SK-N-SH treated with all-trans-retinoic acid at 6 μM for 48 hours (cell line): ENCODE measurements around the gene CLDN14.

Experiments used
- ATAC-seq: fragments of 200-7000 bp; cut with Tn5 transposase; 3 replicates; pipeline ENCODE4 v1.9.1; 2020; ENCODE audit warnings: mild to moderate bottlenecking, moderate library complexity
- ARNTL ChIP-seq: fragments of 450-650 bp; formaldehyde crosslinking; IDR thresholded peaks from 2 replicates; pipeline ENCODE4 v1.5.0; 2020; ENCODE audit warnings: low read depth, mild to moderate bottlenecking, moderate library complexity, borderline replicate concordance
- BACH2 ChIP-seq: fragments of 250-450 bp; sonication (Bioruptor Pico); IDR thresholded peaks from 2 replicates; pipeline ENCODE4 v1.9.0; 2021; ENCODE audit warnings: mild to moderate bottlenecking, borderline replicate concordance
- CSDC2 ChIP-seq: fragments of 250-450 bp; sonication (Bioruptor Pico); IDR thresholded peaks from 2 replicates; pipeline ENCODE4 v1.5.0; 2020; ENCODE audit warnings: mild to moderate bottlenecking, moderate library complexity
- ESRRG ChIP-seq: fragments of 250-450 bp; sonication (Bioruptor Pico); IDR thresholded peaks from 2 replicates; pipeline ENCODE4 v1.6.1; 2021; ENCODE audit warnings: mild to moderate bottlenecking
- GLIS3 ChIP-seq: fragments of 250-450 bp; sonication (Bioruptor Pico); IDR thresholded peaks from 2 replicates; pipeline ENCODE4 v1.5.0; 2020; ENCODE audit warnings: mild to moderate bottlenecking, moderate library complexity
- ISL1 ChIP-seq: fragments of 250-450 bp; sonication (Bioruptor Pico); IDR thresholded peaks from 2 replicates; pipeline ENCODE4 v2.1.2; 2022; ENCODE audit warnings: mild to moderate bottlenecking, moderate library complexity
- OSR1 ChIP-seq: fragments of 250-450 bp; sonication (Bioruptor Pico); IDR thresholded peaks from 2 replicates; pipeline ENCODE4 v1.8.0; 2022; ENCODE audit warnings: moderate library complexity, mild to moderate bottlenecking, inconsistent platforms
- PPARA ChIP-seq: fragments of 250-450 bp; sonication (Bioruptor Pico); IDR thresholded peaks from 2 replicates; pipeline ENCODE4 v1.5.0; 2020; ENCODE audit warnings: mild to moderate bottlenecking, borderline replicate concordance
- RARB ChIP-seq: fragments of 250-450 bp; sonication (Bioruptor Pico); IDR thresholded peaks from 2 replicates; pipeline ENCODE4 v1.8.0; 2021; ENCODE audit warnings: mild to moderate bottlenecking, moderate library complexity
- TCF4 ChIP-seq: fragments of 250-450 bp; sonication (Bioruptor Pico); IDR thresholded peaks from 2 replicates; pipeline ENCODE4 v1.8.0; 2021; ENCODE audit warnings: mild to moderate bottlenecking, moderate library complexity, borderline replicate concordance
- TOX ChIP-seq: fragments of 250-450 bp; sonication (Bioruptor Pico); IDR thresholded peaks from 2 replicates; pipeline ENCODE4 v1.8.0; 2021; ENCODE audit warnings: mild to moderate bottlenecking, moderate library complexity, borderline replicate concordance
- ZC3H10 ChIP-seq: fragments of 250-450 bp; sonication (Bioruptor Pico); IDR thresholded peaks from 2 replicates; pipeline ENCODE4 v1.5.1; 2021; ENCODE audit warnings: mild to moderate bottlenecking, moderate library complexity
- ZFP3 ChIP-seq: fragments of 250-450 bp; sonication (Bioruptor Pico); IDR thresholded peaks from 2 replicates; pipeline ENCODE4 v1.5.0; 2020; ENCODE audit warnings: mild to moderate bottlenecking, moderate library complexity
- ZFP30 ChIP-seq: fragments of 450-650 bp; formaldehyde crosslinking; IDR thresholded peaks from 2 replicates; pipeline ENCODE4 v1.5.0; 2022; ENCODE audit warnings: mild to moderate bottlenecking, moderate library complexity
- ZNF565 ChIP-seq: fragments of 450-650 bp; formaldehyde crosslinking; conservative IDR thresholded peaks from 2 replicates; pipeline ENCODE4 v1.5.0; 2020; ENCODE audit warnings: low read depth, mild to moderate bottlenecking, moderate library complexity
- ZNF8 ChIP-seq: fragments of 450-650 bp; formaldehyde crosslinking; IDR thresholded peaks from 2 replicates; pipeline ENCODE4 v1.5.0; 2020; ENCODE audit warnings: mild to moderate bottlenecking, moderate library complexity
- TF ChIP-seq, protein P1 (sequence below): fragments of 250-450 bp; sonication (Bioruptor Pico); IDR thresholded peaks from 2 replicates; pipeline ENCODE4 v1.5.1; 2021; ENCODE audit warnings: mild to moderate bottlenecking, moderate library complexity
- TF ChIP-seq, protein P2 (sequence below): fragments of 250-450 bp; sonication (Bioruptor Pico); IDR thresholded peaks from 2 replicates; pipeline ENCODE4 v1.8.0; 2021; ENCODE audit warnings: low read depth, mild to moderate bottlenecking, moderate library complexity, borderline replicate concordance
- TF ChIP-seq, protein P3 (sequence below): fragments of 250-450 bp; sonication (Bioruptor Pico); IDR thresholded peaks from 2 replicates; pipeline ENCODE4 v1.5.0; 2020; ENCODE audit warnings: mild to moderate bottlenecking, moderate library complexity
- TF ChIP-seq, protein P4 (sequence below): fragments of 250-450 bp; sonication (Bioruptor Pico); IDR thresholded peaks from 2 replicates; pipeline ENCODE4 v1.5.1; 2020; ENCODE audit warnings: low read depth, mild to moderate bottlenecking, moderate library complexity

The CLDN14 gene

DNA sequence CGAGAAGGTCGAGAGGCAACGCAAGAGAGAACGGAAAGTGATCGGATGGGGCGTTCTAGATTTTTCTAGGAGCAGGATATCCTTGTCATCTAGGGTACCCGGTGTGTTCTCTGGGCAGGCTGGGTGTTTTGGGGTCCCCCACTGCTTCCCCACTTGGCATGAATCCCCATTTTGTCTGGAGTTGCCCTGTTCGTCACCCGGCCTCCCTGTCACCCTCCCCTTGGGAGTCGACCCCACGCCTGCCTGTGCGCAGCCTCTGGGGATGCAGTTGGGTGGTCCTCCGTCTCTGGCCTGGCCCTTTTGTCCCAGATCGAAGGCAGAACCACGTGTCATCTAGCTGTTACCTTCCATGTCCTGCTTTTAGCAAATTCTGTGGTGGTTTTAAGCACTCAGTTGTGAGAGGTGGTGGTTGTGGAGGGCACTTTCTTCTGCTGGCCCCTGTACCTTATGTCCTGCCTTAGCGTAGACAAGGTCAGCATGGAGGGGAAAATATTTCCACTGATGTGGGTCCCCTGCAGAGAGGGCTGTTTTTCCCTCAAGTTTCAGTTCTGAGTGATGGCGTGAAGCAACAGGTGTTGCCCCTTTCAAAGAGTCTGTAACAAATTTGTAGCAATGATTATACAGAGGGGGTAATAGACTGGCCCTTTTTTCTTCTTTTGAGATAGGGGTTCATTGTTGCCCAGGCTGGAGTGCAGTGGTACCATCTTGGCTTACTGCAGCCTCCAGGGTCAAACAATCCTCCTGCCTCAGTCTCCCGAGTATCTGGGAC, 59.2 kb downstream of the CLDN14 start:
- TF ChIP-seq OSR1 (CRISPR knock-in tag) (no peak), TCF4 (CRISPR knock-in tag) (no peak), ZFP30 (CRISPR knock-in tag) (no peak), RARB (CRISPR knock-in tag) (no peak), BACH2 (CRISPR knock-in tag) (no peak), ARNTL (CRISPR knock-in tag) (no peak), ZC3H10 (CRISPR knock-in tag) (no peak), TOX (CRISPR knock-in tag) (no peak), GLIS3 (CRISPR knock-in tag) (no peak), CSDC2 (CRISPR knock-in tag) (no peak)
- TF ChIP-seq, protein P1, sequence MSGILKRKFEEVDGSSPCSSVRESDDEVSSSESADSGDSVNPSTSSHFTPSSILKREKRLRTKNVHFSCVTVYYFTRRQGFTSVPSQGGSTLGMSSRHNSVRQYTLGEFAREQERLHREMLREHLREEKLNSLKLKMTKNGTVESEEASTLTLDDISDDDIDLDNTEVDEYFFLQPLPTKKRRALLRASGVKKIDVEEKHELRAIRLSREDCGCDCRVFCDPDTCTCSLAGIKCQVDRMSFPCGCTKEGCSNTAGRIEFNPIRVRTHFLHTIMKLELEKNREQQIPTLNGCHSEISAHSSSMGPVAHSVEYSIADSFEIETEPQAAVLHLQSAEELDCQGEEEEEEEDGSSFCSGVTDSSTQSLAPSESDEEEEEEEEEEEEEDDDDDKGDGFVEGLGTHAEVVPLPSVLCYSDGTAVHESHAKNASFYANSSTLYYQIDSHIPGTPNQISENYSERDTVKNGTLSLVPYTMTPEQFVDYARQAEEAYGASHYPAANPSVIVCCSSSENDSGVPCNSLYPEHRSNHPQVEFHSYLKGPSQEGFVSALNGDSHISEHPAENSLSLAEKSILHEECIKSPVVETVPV (CRISPR knock-in tag): no peak
- TF ChIP-seq, protein P2, sequence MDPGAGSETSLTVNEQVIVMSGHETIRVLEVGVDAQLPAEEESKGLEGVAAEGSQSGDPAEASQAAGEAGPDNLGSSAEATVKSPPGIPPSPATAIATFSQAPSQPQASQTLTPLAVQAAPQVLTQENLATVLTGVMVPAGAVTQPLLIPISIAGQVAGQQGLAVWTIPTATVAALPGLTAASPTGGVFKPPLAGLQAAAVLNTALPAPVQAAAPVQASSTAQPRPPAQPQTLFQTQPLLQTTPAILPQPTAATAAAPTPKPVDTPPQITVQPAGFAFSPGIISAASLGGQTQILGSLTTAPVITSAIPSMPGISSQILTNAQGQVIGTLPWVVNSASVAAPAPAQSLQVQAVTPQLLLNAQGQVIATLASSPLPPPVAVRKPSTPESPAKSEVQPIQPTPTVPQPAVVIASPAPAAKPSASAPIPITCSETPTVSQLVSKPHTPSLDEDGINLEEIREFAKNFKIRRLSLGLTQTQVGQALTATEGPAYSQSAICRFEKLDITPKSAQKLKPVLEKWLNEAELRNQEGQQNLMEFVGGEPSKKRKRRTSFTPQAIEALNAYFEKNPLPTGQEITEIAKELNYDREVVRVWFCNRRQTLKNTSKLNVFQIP: no peak
- no peak for ATAC-seq

DNA sequence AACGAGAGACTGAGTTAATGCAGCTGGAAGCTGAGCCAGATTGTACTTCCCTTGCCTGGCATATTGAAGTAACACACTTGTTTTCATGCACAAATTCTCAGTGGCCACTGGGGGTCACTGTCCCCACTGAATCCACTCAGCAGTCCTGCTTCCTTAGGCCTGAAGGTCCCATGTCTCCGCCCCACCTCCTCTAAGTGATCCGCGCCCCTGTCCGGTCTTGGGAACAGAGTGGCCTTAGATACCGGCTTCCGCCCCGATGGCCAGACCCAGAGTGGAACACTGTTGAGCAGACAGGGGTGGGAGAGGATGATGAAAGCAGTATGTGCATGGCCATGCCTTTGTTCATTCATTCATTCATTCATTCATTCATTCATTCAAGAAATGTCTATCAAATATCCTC, 59.9 kb downstream of the CLDN14 start:
- TF ChIP-seq ARNTL (CRISPR knock-in tag): no peak
- TF ChIP-seq, protein P2: no peak
- no peak for TF ChIP-seq ZFP30 (CRISPR knock-in tag)
- TF ChIP-seq RARB (CRISPR knock-in tag): no peak
- TF ChIP-seq ZFP3 (CRISPR knock-in tag): no peak
- no peak for TF ChIP-seq ZNF565
- TF ChIP-seq TOX (CRISPR knock-in tag): no peak
- TF ChIP-seq, protein P1 (CRISPR knock-in tag): no peak
- no peak for TF ChIP-seq ZC3H10 (CRISPR knock-in tag)
- no peak for TF ChIP-seq ISL1 (CRISPR knock-in tag)
- TF ChIP-seq PPARA (CRISPR knock-in tag): no peak
- TF ChIP-seq, protein P3, sequence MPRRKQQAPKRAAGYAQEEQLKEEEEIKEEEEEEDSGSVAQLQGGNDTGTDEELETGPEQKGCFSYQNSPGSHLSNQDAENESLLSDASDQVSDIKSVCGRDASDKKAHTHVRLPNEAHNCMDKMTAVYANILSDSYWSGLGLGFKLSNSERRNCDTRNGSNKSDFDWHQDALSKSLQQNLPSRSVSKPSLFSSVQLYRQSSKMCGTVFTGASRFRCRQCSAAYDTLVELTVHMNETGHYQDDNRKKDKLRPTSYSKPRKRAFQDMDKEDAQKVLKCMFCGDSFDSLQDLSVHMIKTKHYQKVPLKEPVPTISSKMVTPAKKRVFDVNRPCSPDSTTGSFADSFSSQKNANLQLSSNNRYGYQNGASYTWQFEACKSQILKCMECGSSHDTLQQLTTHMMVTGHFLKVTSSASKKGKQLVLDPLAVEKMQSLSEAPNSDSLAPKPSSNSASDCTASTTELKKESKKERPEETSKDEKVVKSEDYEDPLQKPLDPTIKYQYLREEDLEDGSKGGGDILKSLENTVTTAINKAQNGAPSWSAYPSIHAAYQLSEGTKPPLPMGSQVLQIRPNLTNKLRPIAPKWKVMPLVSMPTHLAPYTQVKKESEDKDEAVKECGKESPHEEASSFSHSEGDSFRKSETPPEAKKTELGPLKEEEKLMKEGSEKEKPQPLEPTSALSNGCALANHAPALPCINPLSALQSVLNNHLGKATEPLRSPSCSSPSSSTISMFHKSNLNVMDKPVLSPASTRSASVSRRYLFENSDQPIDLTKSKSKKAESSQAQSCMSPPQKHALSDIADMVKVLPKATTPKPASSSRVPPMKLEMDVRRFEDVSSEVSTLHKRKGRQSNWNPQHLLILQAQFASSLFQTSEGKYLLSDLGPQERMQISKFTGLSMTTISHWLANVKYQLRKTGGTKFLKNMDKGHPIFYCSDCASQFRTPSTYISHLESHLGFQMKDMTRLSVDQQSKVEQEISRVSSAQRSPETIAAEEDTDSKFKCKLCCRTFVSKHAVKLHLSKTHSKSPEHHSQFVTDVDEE (CRISPR knock-in tag): no peak
- ATAC-seq: peak; percentile 95

DNA sequence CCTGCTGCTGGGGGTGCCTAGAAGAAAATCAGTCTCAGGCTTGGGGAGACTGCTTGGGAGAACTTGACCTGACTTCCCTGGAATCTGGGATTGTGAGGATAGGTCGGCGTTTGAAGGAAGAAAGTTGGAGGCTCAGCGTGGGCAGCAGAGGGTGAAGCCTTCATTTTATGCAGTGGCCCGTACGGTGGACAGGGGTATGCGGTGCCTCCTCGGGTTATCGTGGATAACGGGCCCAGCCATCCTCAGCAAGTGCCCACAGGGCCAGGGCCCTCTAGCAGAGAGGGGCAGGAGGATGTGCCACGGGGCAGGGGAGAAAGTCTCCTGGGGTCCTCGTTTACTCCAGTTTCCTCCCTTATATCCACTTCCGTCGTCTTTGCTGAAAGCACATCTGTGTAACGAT, 60.7 kb downstream of the CLDN14 start:
- no peak for ATAC-seq
- TF ChIP-seq ISL1 (CRISPR knock-in tag) (no peak), ZFP3 (CRISPR knock-in tag) (no peak), ZNF8 (CRISPR knock-in tag) (no peak), BACH2 (CRISPR knock-in tag) (no peak), ARNTL (CRISPR knock-in tag) (no peak), RARB (CRISPR knock-in tag) (no peak), PPARA (CRISPR knock-in tag) (no peak), TCF4 (CRISPR knock-in tag) (no peak), OSR1 (CRISPR knock-in tag) (no peak), CSDC2 (CRISPR knock-in tag) (no peak), ESRRG (CRISPR knock-in tag) (no peak)
- TF ChIP-seq, protein P4, sequence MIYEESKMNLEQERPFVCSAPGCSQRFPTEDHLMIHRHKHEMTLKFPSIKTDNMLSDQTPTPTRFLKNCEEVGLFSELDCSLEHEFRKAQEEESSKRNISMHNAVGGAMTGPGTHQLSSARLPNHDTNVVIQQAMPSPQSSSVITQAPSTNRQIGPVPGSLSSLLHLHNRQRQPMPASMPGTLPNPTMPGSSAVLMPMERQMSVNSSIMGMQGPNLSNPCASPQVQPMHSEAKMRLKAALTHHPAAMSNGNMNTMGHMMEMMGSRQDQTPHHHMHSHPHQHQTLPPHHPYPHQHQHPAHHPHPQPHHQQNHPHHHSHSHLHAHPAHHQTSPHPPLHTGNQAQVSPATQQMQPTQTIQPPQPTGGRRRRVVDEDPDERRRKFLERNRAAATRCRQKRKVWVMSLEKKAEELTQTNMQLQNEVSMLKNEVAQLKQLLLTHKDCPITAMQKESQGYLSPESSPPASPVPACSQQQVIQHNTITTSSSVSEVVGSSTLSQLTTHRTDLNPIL (CRISPR knock-in tag): no peak
- TF ChIP-seq, protein P1 (CRISPR knock-in tag): no peak
- TF ChIP-seq, protein P2: no peak
